Skin of body (tissue), 2 donors: ENCODE results near the gene CD33. TPM values are rescaled to one million over a fixed set of nuclear protein-coding genes. Genes with fewer than 3 reads are reported as not detected.
"Not testable (repeated sequence)": the region's sequence is repeated elsewhere in the genome, so short reads cannot be mapped to it uniquely, and the experiment has no call there.

Source experiments
- DNase-seq: peaks from one replicate; lab custom pipeline; 2025; lab: John Stamatoyannopoulos, UW
- total RNA-seq: library from RNA; depleted of rRNA; stranded (reverse); fragments of >200 nt; gene quantifications from one replicate; pipeline ENCODE4 v1.2.3, GENCODE V29; 2014

The CD33 gene
- 4.5 TPM for total RNA-seq

DNA sequence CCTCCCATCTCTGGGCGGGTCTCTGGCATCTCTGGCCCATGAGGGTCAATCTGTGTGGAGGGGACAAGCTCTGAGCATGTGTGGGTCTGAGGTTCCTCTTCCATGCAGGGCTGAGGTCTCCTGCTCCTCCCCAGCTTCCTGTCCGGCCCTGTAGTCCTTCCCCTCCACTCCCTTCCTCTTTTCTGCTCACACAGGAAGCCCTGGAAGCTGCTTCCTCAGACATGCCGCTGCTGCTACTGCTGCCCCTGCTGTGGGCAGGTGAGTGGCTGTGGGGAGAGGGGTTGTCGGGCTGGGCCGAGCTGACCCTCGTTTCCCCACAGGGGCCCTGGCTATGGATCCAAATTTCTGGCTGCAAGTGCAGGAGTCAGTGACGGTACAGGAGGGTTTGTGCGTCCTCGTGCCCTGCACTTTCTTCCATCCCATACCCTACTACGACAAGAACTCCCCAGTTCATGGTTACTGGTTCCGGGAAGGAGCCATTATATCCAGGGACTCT, at the start of gene CD33:
CD33 (plus strand) TSS at position 183 of the 496 bp plus-strand sequence; CDS start at position 222, 39 bp downstream.
- not testable (repeated sequence) for DNase-seq

DNA sequence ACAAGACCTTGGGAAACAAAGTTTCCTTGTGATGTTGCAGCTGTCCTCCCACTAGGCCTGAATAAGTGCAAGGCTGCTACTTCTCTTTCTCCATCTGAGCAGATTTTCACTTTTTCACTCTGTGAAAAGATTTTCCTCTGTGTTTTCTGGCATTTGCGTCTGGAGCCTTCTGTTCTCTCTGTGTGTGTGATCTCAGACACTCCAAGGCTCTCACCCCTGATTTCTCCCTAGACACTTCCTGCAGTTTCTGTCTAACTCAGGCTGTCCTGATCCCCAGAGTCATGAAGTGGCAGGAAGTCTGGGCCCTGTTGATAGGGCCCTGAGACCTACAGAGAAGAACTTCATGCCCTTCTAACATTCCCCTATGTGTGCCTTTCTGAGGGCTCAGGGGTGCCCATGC, 45.6 kb upstream of the CD33 start:
- no peak for DNase-seq

GRCh38 chr19:51181377-51181912, 43.4 kb upstream of the CD33 start:
- DNase-seq = no peak

GRCh38 chr19:51181913-51182419, 42.9 kb upstream of the CD33 start:
- DNase-seq = no peak

DNA sequence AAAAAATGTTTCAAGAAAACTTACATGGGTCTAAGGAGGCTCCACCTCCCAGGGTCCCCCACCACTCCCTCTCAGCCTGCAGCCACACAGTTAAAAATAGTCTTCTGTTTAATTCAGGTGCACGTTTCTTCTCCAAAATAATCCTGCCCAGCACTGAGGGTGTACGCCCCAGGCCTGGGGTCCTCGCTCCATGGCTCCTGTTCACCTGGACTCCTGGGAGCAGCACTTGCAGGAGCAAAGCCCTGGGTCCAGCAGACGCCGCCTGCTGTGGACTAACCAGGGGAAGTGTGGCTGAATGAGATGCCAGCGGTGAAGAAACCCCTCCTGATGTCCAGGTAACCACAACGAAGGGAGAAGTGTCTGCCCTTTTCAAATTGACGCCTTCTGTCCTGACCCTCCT, 41.3 kb upstream of the CD33 start:
- DNase-seq = no peak

DNA sequence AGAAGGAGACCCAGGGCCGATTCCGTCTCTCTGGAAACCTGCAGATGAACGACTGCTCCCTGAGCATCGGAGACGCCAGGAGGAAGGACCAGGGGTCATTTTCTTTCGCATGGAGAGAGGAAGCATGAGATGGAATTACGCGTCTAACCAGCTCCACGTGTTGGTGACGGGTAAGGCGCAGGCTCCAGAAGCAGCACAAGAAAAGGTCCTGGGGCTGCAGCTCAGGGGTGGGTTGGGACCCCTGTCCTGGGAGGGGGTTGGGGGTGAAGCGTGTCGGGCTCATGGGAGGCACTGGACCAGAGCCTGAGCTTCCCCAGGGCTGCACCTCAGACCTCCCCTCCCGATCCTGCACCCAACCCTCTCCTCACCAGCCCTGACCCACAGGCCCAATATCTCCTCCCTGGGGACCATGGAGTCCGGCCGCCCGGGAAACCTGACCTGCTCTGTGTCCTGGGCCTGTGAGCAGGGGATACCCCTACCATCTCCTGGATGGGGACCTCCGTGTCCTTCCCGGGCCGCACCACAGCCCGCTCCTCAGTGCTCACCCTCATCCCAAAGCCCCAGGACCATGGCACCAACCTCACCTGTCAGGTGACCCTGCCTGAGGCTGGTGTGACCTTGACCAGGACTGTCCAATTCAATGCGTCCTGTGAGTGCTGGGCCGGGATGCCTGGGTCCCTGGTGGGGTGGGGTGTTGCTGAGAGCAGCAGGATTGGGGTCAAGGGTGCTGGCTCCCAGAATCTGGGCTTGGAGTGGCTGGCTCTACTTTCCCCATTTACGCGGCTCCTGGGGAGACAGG, 39.6 kb upstream of the CD33 start:
- no peak for DNase-seq

DNA sequence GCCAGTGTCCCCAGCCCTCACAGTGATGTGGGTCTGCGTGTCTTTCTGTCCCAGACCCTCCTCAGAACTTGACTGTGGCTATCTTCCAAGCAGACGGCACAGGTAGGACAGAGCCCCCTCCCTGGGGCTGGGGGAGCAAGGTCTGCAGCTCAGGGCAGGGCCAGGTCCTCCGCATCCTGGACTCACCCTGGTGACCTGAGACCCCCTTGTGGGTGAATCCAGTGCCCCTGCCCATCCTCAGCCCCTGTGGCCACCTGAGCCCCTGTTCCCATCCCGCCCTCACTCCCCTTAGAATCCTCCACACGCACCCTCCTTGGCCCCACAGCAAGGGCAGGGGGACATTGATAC, 39.0 kb upstream of the CD33 start:
- DNase-seq = no peak

GRCh38 chr19:51186323-51186722, 38.6 kb upstream of the CD33 start:
- DNase-seq = no peak

DNA sequence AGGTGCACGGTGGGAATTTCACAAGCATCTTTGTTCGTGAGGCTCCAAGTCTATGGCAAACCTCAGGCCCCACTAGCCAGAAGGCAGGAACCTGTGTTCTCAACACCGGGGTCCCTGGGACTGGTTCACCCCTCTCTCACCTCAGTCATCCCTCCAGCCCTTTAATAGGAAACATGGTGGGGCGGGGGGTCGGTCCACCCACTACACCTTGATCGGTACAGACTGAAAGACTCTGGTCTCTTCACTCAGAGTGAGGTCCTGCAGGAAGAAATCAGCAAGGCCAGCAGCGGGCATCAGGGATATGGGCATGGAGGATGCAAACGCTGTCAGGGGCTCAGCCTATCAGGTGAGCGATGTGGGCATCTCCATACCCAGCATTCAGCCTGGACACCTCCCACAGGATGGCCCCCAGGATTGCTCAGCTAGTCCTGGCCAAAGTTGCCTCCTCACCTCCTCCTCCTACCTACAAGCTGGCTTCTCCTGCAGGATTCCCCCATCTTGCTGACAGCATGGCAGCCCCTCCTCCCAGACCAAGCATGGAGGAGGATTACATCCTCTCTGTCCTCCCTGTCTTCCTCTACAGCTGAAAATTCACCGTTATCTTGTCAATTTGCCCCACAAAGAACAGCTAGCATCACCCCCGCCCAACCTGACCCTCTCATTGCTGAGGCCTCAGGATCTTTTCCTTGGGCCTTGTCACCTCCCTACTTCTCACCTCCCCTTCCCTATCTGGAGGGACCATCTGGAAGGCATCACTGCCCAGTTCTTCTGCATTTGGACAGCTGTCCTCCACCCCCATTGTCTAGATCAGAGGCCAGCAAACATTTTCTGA, 37.3 kb upstream of the CD33 start:
- DNase-seq = no peak

DNA sequence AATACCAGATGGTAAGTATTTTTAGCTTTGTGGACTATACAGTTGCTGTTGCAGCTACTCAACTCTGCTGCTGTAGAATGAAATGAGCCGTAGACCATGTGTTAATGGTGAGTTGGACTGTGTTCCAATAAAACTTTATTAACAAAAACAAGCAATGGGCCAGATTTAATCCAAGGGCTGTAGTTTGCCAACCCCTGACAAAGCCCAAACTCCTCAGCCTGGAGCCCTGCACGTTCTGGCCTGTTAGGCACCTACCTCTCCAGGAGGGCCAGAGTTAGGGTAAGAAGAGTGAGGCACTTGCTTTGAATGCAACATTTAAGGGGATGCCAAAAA, 36.7 kb upstream of the CD33 start:
- DNase-seq = no peak

DNA sequence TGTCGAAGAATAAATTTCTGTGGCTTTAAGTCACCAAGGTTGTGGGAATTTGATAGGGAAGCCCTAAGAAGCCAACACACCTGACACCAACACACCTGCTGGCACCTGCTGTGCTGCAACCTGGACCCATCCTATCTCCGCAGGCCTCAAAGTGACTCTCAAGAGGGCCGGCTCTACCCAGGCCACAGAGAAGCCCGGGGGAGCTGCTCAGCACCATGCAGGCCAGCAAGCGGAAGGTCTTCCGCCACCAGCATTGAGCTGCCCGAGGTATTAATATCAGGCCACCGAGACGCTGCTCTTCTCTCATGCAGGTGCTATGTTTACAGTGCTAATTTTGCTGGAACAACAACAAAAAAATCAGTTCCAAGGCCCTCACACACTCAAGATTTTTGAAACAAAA, 32.2 kb upstream of the CD33 start:
- no peak for DNase-seq

DNA sequence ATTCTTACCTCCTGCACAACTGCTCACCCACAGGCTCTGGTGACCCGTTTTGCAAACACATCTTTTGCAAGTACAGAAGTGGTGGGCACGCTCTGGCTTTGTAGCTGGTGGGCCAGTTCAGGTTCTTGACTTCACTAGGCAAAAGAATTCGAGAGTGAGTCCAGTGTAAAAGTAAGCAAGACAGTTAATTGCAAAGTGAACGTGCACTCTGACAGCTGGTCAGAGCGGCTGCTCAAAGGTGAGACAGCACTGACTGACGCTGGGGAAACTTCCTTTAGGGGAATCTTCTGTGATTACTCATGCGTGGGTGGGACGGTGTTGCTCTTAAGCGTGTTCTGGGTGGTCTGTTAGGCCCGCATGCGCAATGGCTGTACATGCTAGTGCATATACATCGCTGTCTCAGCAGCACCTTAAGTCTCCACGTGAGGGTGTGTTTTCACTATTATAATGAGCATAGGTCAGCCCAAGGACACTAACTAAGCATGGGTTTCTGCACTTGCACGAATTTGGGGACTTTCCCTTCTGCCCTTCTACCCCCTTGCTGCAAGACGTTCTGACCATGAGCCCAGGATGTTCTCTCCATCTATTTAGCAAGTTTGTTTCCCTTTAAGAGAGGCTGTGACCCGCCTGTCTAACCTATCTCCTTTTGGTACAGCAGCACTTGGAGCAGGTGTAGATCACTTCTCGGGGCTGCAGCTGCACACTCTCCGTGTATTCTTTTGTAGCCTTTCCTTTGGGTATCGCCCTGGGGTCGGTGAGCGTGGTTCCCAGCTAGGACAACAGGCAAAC, 30.2 kb upstream of the CD33 start:
- no peak for DNase-seq

DNA sequence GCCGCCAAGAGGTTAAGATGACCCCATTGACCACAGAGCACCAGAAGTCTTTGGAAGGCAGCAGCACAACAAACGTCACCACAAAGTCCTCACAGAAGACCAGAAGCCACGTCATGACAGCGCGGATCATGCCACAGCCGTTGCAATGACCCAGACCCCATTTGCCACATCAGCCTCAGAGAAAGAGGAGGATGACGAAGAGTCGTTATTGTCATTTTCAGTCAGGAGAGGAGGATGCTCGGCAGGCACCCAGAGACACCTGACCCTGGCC, 29.6 kb upstream of the CD33 start:
- DNase-seq = no peak

DNA sequence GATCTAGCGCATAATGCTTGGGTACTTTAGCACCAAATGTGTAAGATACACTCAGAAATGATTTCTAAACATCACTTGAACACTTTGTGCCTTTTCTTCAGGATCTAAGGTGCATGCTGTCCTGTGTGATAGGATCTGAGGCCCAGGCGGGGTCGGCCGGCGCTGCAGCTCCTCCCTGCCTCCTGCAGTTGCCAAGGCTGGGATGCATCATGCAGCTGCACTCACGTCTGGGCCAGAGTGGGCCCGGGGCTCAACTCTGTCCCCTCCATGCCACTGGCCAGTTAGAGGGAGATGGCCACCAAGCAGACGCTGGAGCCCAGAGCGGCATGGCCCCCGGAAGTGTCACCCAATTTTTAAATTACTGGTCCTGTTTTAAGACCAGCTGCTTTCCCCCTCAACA, 29.3 kb upstream of the CD33 start:
- no peak for DNase-seq

- DNase-seq = no peak
Observed at GRCh38 chr19:51196181-51196580, 28.7 kb upstream of the CD33 start.

DNA sequence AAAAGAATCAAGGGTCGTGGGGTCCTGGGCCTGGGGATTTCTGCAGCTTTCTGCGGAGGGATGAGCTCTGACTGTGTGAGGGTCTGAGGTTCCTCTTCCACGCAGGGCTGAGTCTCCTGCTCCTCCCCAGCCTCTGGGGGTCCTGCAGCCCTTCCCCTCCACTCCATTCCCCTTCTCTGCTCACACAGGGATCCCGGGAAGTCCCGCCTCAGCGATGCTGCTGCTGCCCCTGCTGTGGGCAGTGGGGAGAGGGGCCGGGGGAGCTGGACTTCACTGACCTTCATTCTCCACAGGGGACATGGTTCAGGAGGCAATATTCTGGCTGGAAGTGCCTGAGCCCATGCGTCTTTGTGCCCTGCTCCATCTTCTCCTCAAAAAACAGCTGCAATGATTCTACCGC, 26.2 kb upstream of the CD33 start:
- DNase-seq = no peak

GRCh38 chr19:51200071-51200666, 24.7 kb upstream of the CD33 start:
- no peak for DNase-seq

GRCh38 chr19:51201712-51202111, 23.2 kb upstream of the CD33 start:
- DNase-seq = no peak

- no peak for DNase-seq
Observed at GRCh38 chr19:51203916-51204315, 21.0 kb upstream of the CD33 start.

DNA sequence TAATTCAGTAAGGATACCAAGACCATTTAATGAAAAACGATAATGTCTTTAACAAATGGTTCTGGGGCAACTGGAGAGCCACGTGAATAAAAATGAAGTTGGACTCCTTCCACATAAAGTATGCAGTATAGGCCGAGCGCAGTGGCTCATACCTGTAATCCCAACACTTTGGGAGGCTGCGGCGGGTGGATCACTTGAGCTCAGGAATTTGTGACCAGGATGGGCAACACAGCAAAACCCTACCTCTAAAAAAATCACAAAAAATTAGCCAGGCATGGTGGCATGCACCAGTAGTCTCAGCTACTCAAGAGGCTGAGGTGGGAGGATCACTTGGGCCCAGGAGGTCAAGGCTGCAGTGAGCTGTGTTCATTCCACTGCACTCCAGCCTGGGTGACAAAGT, 20.6 kb upstream of the CD33 start:
- DNase-seq = no peak

GRCh38 chr19:51207747-51208146, 17.1 kb upstream of the CD33 start:
- DNase-seq = no peak
